Gastroesophageal sphincter (tissue), 4 donors: Measurements from ENCODE around the gene POU2AF1. TPM values are rescaled to one million over a fixed set of nuclear protein-coding genes. Genes with fewer than 3 reads are reported as not detected.

Experiments used
- ATAC-seq: fragments of 150-250 bp; one replicate; pipeline ENCODE4 v1.9.1; 2016; ENCODE audit warnings: mild to moderate bottlenecking, moderate library complexity
- H3K27ac ChIP-seq, 4 donors: fragments of 200-600 bp; sonication (generic) in 3 of 4; 1 replicate in 3 of 4; 2 replicates in 1 of 4; pipeline ENCODE4 v1.5.1; 2016 to 2019
- H3K27me3 ChIP-seq: fragments of 200-600 bp; sonication (generic); one replicate; pipeline ENCODE4 v1.5.1; 2019
- H3K36me3 ChIP-seq, 2 donors: fragments of 200-600 bp; sonication (generic); one replicate each; pipeline ENCODE4 v1.5.1; 2019; ENCODE audit warnings: control low read depth in 1 of 2
- H3K4me1 ChIP-seq, 3 donors: fragments of 200-600 bp; sonication (generic); 1 replicate in 2 of 3; 2 replicates in 1 of 3; pipeline ENCODE4 v1.5.1; 2016 to 2019; ENCODE audit warnings: control low read depth in 2 of 3
- H3K4me3 ChIP-seq, 2 donors: fragments of 200-600 bp; sonication (generic); one replicate each; pipeline ENCODE4 v1.5.1; 2019; ENCODE audit warnings: mild to moderate bottlenecking in 1 of 2, moderate library complexity in 1 of 2
- H3K9me3 ChIP-seq, 3 donors: fragments of 200-600 bp; sonication (generic); one replicate each; pipeline ENCODE4 v1.5.1; 2017 to 2019; ENCODE audit warnings: control low read depth in 2 of 3
- EP300 ChIP-seq: sonication (generic); formaldehyde crosslinking; IDR thresholded peaks from one replicate; pipeline ENCODE4 v1.6.1; 2017; ENCODE audit warnings: antibody characterized with exemption, mild to moderate bottlenecking
- POLR2A ChIP-seq, 2 donors: fragments of 450-650 bp; IDR thresholded peaks; one replicate each; pipeline ENCODE4 v1.6.1; 2017; ENCODE audit warnings: antibody characterized with exemption in 2 of 2, mild to moderate bottlenecking in 2 of 2, moderate library complexity in 1 of 2
- POLR2AphosphoS5 ChIP-seq: sonication (generic); formaldehyde crosslinking; IDR thresholded peaks from one replicate; pipeline ENCODE4 v1.6.1; 2017; ENCODE audit warnings: antibody characterized with exemption
- WGBS, 2 donors: methylation state at CpG; one replicate each; pipeline ENCODE4 v1.1.5; 2018; ENCODE audit warnings: low coverage in 1 of 2; 5-methylcytosine and 5-hydroxymethylcytosine counted together
- total RNA-seq, 4 donors: library from RNA; depleted of rRNA; stranded (reverse); fragments of >200 nt; gene quantifications; one replicate each; pipeline ENCODE4 v1.1.0, GENCODE V29; 2016
- TF ChIP-seq, protein P1 (sequence below), 4 experiments: fragments of 200-600 bp in 2 of 4; fragments of 450-650 bp in 2 of 4; sonication (generic) in 1 of 4; IDR thresholded peaks; one replicate each; pipeline ENCODE4 v1.5.1; 2017 to 2019; ENCODE audit warnings: antibody characterized with exemption in 4 of 4, mild to moderate bottlenecking in 2 of 4, moderate library complexity in 2 of 4

POU2AF1 gene
- total RNA-seq, 4 donors from 2014 or later, result 0.10 TPM; not detected in 3

DNA sequence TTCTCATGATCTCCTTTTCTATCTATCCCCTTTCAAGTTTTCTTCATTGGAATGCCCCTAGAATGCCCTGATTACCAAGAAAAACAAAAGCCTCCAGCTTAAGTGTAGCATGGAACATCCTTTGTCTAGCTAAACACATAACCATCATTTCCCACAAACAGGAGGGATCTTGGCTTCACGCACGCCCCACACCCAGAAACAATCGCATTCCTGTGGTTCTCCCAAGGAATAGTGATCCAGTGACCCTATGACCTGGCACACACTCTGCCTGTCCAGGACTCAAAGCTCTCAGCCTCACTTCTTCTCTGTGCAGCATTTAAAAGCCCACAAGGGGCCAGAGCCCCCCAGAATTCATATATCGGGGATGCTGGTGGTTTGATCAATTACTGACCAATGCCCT, 9.3 kb upstream of the POU2AF1 start:
- Histone ChIP-seq H3K9me3 (peaks cover 0 to 3% (median 0%) of the 10 kb centered on the region in 3 donors), H3K4me3 (no peak overlapping the region), H3K27ac (no peak overlapping the region), H3K36me3 (no peaks in the 10 kb centered on the region), H3K27me3 (no peaks in the 10 kb centered on the region), H3K4me1 (no peaks in the 10 kb centered on the region)
- WGBS, 2 donors, result 87 to 100% methylated on average over 1 to 3 of the region's 4 CpGs
- ATAC-seq, result no peak
- TF ChIP-seq EP300 (no peak), POLR2AphosphoS5 (no peak), POLR2A (IDR thresholded peaks at IDR 0.05) (no peak)
- TF ChIP-seq, protein P1, sequence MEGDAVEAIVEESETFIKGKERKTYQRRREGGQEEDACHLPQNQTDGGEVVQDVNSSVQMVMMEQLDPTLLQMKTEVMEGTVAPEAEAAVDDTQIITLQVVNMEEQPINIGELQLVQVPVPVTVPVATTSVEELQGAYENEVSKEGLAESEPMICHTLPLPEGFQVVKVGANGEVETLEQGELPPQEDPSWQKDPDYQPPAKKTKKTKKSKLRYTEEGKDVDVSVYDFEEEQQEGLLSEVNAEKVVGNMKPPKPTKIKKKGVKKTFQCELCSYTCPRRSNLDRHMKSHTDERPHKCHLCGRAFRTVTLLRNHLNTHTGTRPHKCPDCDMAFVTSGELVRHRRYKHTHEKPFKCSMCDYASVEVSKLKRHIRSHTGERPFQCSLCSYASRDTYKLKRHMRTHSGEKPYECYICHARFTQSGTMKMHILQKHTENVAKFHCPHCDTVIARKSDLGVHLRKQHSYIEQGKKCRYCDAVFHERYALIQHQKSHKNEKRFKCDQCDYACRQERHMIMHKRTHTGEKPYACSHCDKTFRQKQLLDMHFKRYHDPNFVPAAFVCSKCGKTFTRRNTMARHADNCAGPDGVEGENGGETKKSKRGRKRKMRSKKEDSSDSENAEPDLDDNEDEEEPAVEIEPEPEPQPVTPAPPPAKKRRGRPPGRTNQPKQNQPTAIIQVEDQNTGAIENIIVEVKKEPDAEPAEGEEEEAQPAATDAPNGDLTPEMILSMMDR (IDR thresholded peaks at IDR 0.05), result no peak

DNA sequence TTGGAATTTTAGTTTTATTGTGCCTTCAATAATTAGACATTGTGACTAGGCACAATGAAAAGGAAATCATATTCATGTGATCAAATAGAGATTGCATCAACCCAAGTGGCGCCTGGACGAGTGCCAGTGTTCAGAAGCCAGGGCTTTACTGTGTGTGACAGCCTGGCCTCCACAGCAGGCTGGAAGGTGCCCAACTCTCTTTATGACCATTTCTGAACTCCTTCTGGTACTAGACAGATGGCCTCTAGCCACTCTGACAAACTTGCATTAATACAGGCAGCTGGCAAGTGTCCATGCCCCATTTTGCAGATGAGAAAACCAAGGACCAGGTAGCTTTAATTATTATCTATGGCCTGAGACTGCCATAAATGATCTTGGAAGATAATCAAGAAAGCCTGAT, 8.3 kb upstream of the POU2AF1 start:
- WGBS, 2 donors, result 94% methylated on average over 2 of the region's 2 CpGs; no CpG with 5 or more reads in 1 of the 2 donors
- no peak for ATAC-seq
- Histone ChIP-seq H3K4me1 (no peaks in the 10 kb centered on the region), H3K4me3 (no peak overlapping the region), H3K36me3 (no peaks in the 10 kb centered on the region), H3K9me3 (peaks cover 0 to 3% (median 0%) of the 10 kb centered on the region in 3 donors), H3K27me3 (no peaks in the 10 kb centered on the region), H3K27ac (no peak overlapping the region)
- TF ChIP-seq, protein P1 (IDR thresholded peaks at IDR 0.05), result no peak
- TF ChIP-seq EP300, result no peak
- TF ChIP-seq POLR2AphosphoS5, result no peak
- TF ChIP-seq POLR2A (IDR thresholded peaks at IDR 0.05), result no peak

DNA sequence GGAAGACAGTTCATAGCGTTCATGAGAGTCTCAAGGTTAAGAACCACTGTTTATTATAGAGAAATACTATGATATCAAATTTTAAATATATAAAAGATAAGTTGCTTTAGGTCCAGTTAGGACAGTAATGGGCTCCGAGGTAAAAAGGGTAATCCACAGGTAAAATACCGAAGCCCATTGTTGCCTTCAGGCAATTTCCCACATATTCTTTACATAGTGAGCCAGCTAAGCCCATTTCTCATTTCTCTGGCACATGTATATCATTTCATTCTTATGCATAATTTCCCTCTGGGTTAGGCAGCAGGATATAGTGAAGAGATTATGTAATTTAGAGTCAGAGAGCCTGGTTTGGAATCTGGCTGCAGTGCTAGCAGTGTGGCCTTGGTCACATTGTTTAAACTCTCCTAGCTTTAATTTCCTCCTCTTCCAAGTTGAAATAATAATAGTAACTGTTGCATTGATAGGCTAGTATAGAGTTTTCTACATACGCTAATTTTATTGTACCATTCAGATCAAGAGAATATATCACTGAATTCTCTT, 7.6 kb upstream of the POU2AF1 start:
- Histone ChIP-seq H3K27ac (no peak overlapping the region), H3K9me3 (peaks cover 0 to 3% (median 0%) of the 10 kb centered on the region in 3 donors), H3K4me1 (no peaks in the 10 kb centered on the region), H3K4me3 (no peak overlapping the region), H3K27me3 (no peaks in the 10 kb centered on the region), H3K36me3 (no peaks in the 10 kb centered on the region)
- TF ChIP-seq, protein P1 (IDR thresholded peaks at IDR 0.05), result no peak
- TF ChIP-seq EP300, result no peak
- 86 to 96% methylated on average over 4 of the region's 4 CpGs for WGBS, 2 donors
- ATAC-seq, result no peak

DNA sequence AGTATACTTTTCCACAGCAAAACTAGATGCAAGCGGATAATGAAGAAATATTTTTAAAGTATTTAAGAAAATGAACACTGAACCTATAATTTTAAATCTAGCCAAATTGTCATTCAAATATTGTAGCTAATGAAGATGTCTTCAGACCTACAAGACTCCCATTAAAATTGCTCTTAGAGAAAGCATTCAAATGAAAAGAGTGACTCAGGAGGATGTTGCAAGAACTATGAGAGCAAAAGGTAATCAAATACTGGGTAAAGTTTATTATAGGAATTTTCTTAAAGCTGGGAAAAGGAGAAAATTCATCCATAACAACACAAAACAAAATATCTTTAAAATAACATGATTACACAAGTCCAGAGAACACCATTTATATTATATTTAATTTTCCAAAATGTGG, 5.4 kb upstream of the POU2AF1 start:
- Histone ChIP-seq H3K27ac (no peak overlapping the region), H3K9me3 (peaks cover 0 to 3% (median 0%) of the 10 kb centered on the region in 3 donors), H3K4me3 (no peak overlapping the region), H3K4me1 (no peaks in the 10 kb centered on the region), H3K36me3 (no peaks in the 10 kb centered on the region), H3K27me3 (no peaks in the 10 kb centered on the region)
- ATAC-seq, result no peak
- WGBS, 2 donors, result 87 to 95% methylated on average over 1 of the region's 1 CpG
- no peak for TF ChIP-seq EP300
- no peak for TF ChIP-seq POLR2A (IDR thresholded peaks at IDR 0.05)
- TF ChIP-seq POLR2AphosphoS5, result no peak
- TF ChIP-seq, protein P1 (IDR thresholded peaks at IDR 0.05), result no peak

DNA sequence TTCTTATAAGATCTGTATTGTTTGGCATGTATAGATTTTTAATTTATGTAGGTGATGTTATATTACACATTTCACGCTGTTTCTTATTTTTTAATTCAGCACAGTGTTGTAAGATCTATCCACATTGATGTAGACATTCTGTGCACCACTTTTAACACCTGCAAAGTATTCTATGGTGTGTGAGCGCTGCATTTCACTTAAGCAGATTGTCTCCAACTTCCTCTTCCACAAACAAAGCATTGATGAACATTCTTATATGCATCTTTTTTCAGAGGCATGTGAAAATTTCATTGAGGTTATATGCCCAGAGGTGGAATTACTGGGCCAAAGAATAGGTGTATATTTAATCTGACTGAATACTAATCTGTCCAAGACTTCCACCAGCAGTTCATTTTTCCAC, 3.4 kb upstream of the POU2AF1 start:
- no peak overlapping the region for H3K27ac ChIP-seq
- peaks cover 0 to 3% (median 0%) of the 10 kb centered on the region in 3 donors for H3K9me3 ChIP-seq
- H3K36me3 ChIP-seq, result no peaks in the 10 kb centered on the region
- TF ChIP-seq POLR2AphosphoS5, result no peak
- TF ChIP-seq, protein P1 (IDR thresholded peaks at IDR 0.05), result no peak
- no peak for TF ChIP-seq POLR2A (IDR thresholded peaks at IDR 0.05)
- no peak for TF ChIP-seq EP300
- ATAC-seq, result no peak
- no peaks in the 10 kb centered on the region for H3K27me3 ChIP-seq
- peaks cover 0 to 6% (median 0%) of the 10 kb centered on the region in 3 donors for H3K4me1 ChIP-seq
- no peak overlapping the region for H3K4me3 ChIP-seq
- WGBS, 2 donors, result 90 to 100% methylated on average over 1 to 2 of the region's 2 CpGs
